Measurements from ENCODE around the gene TTC33.

The TTC33 gene

GRCh38 chr5:40540301-40540700 is 215.5 kb downstream of the TTC33 start:
- H3K4me3 ChIP-seq (ENCODE audit: low read depth, low read length) = no peak overlapping the region
- no peak for TF ChIP-seq CTCF (IDR thresholded peaks at IDR 0.05; ENCODE audit: borderline replicate concordance, insufficient read depth, low read depth, low read length)

- TF ChIP-seq CTCF (IDR thresholded peaks at IDR 0.05; ENCODE audit: borderline replicate concordance, insufficient read depth, low read depth, low read length) = no peak
- H3K4me3 ChIP-seq (ENCODE audit: low read depth, low read length) = no peak overlapping the region
Measured at GRCh38 chr5:40524677-40525076, 231.1 kb downstream of the TTC33 start.

GRCh38 chr5:40521925-40522324 is 233.8 kb downstream of the TTC33 start:
- H3K4me3 ChIP-seq (ENCODE audit: low read depth, low read length) = no peak overlapping the region
- no peak for TF ChIP-seq CTCF (IDR thresholded peaks at IDR 0.05; ENCODE audit: borderline replicate concordance, insufficient read depth, low read depth, low read length)

- no peak for TF ChIP-seq CTCF (IDR thresholded peaks at IDR 0.05; ENCODE audit: borderline replicate concordance, insufficient read depth, low read depth, low read length)
Measured at GRCh38 chr5:40521108-40521785, 234.5 kb downstream of the TTC33 start.

GRCh38 chr5:40518485-40518917 is 237.3 kb downstream of the TTC33 start:
- no peak for TF ChIP-seq CTCF (IDR thresholded peaks at IDR 0.05; ENCODE audit: borderline replicate concordance, insufficient read depth, low read depth, low read length)
- no peak overlapping the region for H3K4me3 ChIP-seq (ENCODE audit: low read depth, low read length)

More at GRCh38 chr5:40521108-40521785, 234.5 kb downstream of the TTC33 start:
- no peak overlapping the region for H3K4me3 ChIP-seq (ENCODE audit: low read depth, low read length)

GRCh38 chr5:40515476-40515875 is 240.3 kb downstream of the TTC33 start:
- no peak overlapping the region for H3K4me3 ChIP-seq (ENCODE audit: low read depth, low read length)
- TF ChIP-seq CTCF (IDR thresholded peaks at IDR 0.05; ENCODE audit: borderline replicate concordance, insufficient read depth, low read depth, low read length) = no peak

- H3K4me3 ChIP-seq (ENCODE audit: low read depth, low read length) = no peak overlapping the region
- no peak for TF ChIP-seq CTCF (IDR thresholded peaks at IDR 0.05; ENCODE audit: borderline replicate concordance, insufficient read depth, low read depth, low read length)
Measured at GRCh38 chr5:40514976-40515375, 240.8 kb downstream of the TTC33 start.
